HepG2 (cell line): ENCODE data around the gene RUVBL2. TPM values are rescaled to one million over a fixed set of nuclear protein-coding genes. Genes with fewer than 3 reads are reported as not detected.
A peak's percentile ranks its signal among the peaks of the same experiment; 100 is the strongest.

Experiments used
- AGO1 ChIP-seq: fragments of 200-400 bp; formaldehyde crosslinking; IDR thresholded peaks from 2 replicates; pipeline ENCODE4 v1.6.1; 2017; ENCODE audit warnings: mild to moderate bottlenecking, low read depth, low read length, moderate library complexity; ENCODE audit not compliant: poor library complexity, severe bottlenecking
- ARID4A ChIP-seq: sonication (generic); formaldehyde crosslinking; IDR thresholded peaks from 2 replicates; pipeline ENCODE4 v1.5.0; 2020; ENCODE audit warnings: mild to moderate bottlenecking, missing genetic modification reagents, borderline replicate concordance
- HNRNPL ChIP-seq: fragments of 200-400 bp; formaldehyde crosslinking; IDR thresholded peaks from 2 replicates; pipeline ENCODE4 v1.6.1; 2017; ENCODE audit warnings: mild to moderate bottlenecking, low read depth, low read length
- IRX3 ChIP-seq: sonication (generic); formaldehyde crosslinking; IDR thresholded peaks from 2 replicates; pipeline ENCODE4 v1.8.1; 2023; ENCODE audit warnings: mild to moderate bottlenecking, low read depth, missing genetic modification reagents, borderline replicate concordance
- ISX ChIP-seq: sonication (generic); formaldehyde crosslinking; conservative IDR thresholded peaks from 2 replicates; pipeline ENCODE4 v1.5.0; 2020; ENCODE audit warnings: missing genetic modification reagents
- MYC ChIP-seq: sonication (generic); formaldehyde crosslinking; IDR thresholded peaks from 2 replicates; pipeline ENCODE4 v1.9.0; 2021; ENCODE audit warnings: missing genetic modification reagents, borderline replicate concordance
- NCOA2 ChIP-seq: sonication (generic); formaldehyde crosslinking; IDR thresholded peaks from 2 replicates; pipeline ENCODE4 v1.8.0; 2022; ENCODE audit warnings: inconsistent platforms
- NCOR1 ChIP-seq: fragments of 200-600 bp; sonication (generic); IDR thresholded peaks from 2 replicates; pipeline ENCODE4 v1.7.0; 2017; ENCODE audit warnings: antibody characterized with exemption, low read length, borderline replicate concordance
- PHF8 ChIP-seq: sonication (generic); formaldehyde crosslinking; IDR thresholded peaks from 2 replicates; pipeline ENCODE4 v1.5.0; 2020; ENCODE audit warnings: missing genetic modification reagents
- SP1 ChIP-seq, 2 experiments: fragments of 450-650 bp in 1 of 2; sonication (generic) in 1 of 2; formaldehyde crosslinking in 1 of 2; IDR thresholded peaks; 2 replicates each; pipeline versions ENCODE4 v1.4.0 to v1.6.1; 2016 to 2020; ENCODE audit warnings: missing genetic modification reagents in 1 of 2
- SSRP1 ChIP-seq: IDR thresholded peaks from 2 replicates; pipeline ENCODE4 v1.6.1; 2016; ENCODE audit warnings: control low read depth
- TMF1 ChIP-seq: sonication (generic); formaldehyde crosslinking; IDR thresholded peaks from 2 replicates; pipeline ENCODE4 v1.8.1; 2022; ENCODE audit warnings: low read depth, missing genetic modification reagents
- ZNF136 ChIP-seq: sonication (generic); formaldehyde crosslinking; IDR thresholded peaks from 2 replicates; pipeline ENCODE4 v1.8.1; 2022; ENCODE audit warnings: low read depth, mild to moderate bottlenecking, moderate library complexity, missing genetic modification reagents
- ZNF331 ChIP-seq: sonication (generic); formaldehyde crosslinking; IDR thresholded peaks from 2 replicates; pipeline ENCODE4 v1.4.0; 2020; ENCODE audit warnings: missing genetic modification reagents
- ZNF451 ChIP-seq: sonication (generic); formaldehyde crosslinking; IDR thresholded peaks from 2 replicates; pipeline ENCODE4 v1.5.0; 2020; ENCODE audit warnings: mild to moderate bottlenecking, missing genetic modification reagents
- ZNF547 ChIP-seq: sonication (generic); formaldehyde crosslinking; IDR thresholded peaks from 2 replicates; pipeline ENCODE4 v1.5.1; 2020; ENCODE audit warnings: mild to moderate bottlenecking, missing genetic modification reagents
- ZNF747 ChIP-seq: sonication (generic); formaldehyde crosslinking; IDR thresholded peaks from 2 replicates; pipeline ENCODE4 v1.8.1; 2023; ENCODE audit warnings: missing genetic modification reagents, mild to moderate bottlenecking, borderline replicate concordance
- ZNF879 ChIP-seq: sonication (generic); formaldehyde crosslinking; IDR thresholded peaks from 2 replicates; pipeline ENCODE4 v1.8.1; 2023; ENCODE audit warnings: missing genetic modification reagents
- polyA plus RNA-seq, 8 experiments: library from polyadenylated mRNA; depleted of rRNA in 3 of 8; stranded (reverse) in 7 of 8; unstranded in 1 of 8; fragments of >200 nt; fragmentation: Illumina TruSeq in 4 of 8; extraction: Trizol in 4 of 8; gene quantifications; 2 replicates each; pipeline versions ENCODE4 v1.2.1 to v1.2.3, GENCODE V29; 2011 to 2016; ENCODE audit warnings: low read depth in 4 of 8, missing spikeins in 1 of 8, mixed read lengths in 1 of 8; ENCODE audit not compliant: insufficient read depth in 1 of 8
- total RNA-seq, 5 experiments: library from RNA; depleted of rRNA; stranded (reverse); fragments of >200 nt; fragmentation: Illumina TruSeq; extraction: Trizol; gene quantifications; 2 replicates each; pipeline ENCODE4 v1.2.3, GENCODE V29; 2016; ENCODE audit warnings: low read depth in 1 of 5
- TF ChIP-seq, protein P1 (sequence below): sonication (generic); formaldehyde crosslinking; IDR thresholded peaks from 2 replicates; pipeline ENCODE4 v1.4.0; 2020; ENCODE audit warnings: missing genetic modification reagents; ENCODE audit errors: not compliant biosample characterization
- TF ChIP-seq, protein P2 (sequence below): fragments of 450-650 bp; IDR thresholded peaks from 2 replicates; pipeline ENCODE4 v1.6.1; 2017; ENCODE audit warnings: mild to moderate bottlenecking

Gene RUVBL2
- total and polyA plus RNA-seq, 2 of the 13 experiments (the other 11 are each of a cell fraction or from before 2014, with no cell fraction given), result 120 to 122 TPM

- TF ChIP-seq ZNF879 (CRISPR knock-in tag), result no peak
- TF ChIP-seq, protein P1, sequence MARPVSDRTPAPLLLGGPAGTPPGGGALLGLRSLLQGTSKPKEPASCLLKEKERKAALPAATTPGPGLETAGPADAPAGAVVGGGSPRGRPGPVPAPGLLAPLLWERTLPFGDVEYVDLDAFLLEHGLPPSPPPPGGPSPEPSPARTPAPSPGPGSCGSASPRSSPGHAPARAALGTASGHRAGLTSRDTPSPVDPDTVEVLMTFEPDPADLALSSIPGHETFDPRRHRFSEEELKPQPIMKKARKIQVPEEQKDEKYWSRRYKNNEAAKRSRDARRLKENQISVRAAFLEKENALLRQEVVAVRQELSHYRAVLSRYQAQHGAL (CRISPR knock-in tag), result no peak
- peak; percentile 70 for TF ChIP-seq AGO1
- 0 out of 2 replicates have a peak, but pooled peaks have one; percentile 5 for TF ChIP-seq ARID4A (CRISPR knock-in tag)
- no peak for TF ChIP-seq NCOA2 (CRISPR knock-in tag)
- no peak for TF ChIP-seq ISX (CRISPR knock-in tag)
- TF ChIP-seq ZNF451 (CRISPR knock-in tag), result 0 out of 2 replicates have a peak, but pooled peaks have one; percentile 34
- TF ChIP-seq TMF1, result peak; percentile 46
- TF ChIP-seq, protein P2, sequence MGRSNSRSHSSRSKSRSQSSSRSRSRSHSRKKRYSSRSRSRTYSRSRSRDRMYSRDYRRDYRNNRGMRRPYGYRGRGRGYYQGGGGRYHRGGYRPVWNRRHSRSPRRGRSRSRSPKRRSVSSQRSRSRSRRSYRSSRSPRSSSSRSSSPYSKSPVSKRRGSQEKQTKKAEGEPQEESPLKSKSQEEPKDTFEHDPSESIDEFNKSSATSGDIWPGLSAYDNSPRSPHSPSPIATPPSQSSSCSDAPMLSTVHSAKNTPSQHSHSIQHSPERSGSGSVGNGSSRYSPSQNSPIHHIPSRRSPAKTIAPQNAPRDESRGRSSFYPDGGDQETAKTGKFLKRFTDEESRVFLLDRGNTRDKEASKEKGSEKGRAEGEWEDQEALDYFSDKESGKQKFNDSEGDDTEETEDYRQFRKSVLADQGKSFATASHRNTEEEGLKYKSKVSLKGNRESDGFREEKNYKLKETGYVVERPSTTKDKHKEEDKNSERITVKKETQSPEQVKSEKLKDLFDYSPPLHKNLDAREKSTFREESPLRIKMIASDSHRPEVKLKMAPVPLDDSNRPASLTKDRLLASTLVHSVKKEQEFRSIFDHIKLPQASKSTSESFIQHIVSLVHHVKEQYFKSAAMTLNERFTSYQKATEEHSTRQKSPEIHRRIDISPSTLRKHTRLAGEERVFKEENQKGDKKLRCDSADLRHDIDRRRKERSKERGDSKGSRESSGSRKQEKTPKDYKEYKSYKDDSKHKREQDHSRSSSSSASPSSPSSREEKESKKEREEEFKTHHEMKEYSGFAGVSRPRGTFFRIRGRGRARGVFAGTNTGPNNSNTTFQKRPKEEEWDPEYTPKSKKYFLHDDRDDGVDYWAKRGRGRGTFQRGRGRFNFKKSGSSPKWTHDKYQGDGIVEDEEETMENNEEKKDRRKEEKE, result no peak
- no peak; the same call in 1 of the 2 replicates for TF ChIP-seq PHF8 (CRISPR knock-in tag)
- peak; percentile 55; the same call in 1 of the 2 replicates for TF ChIP-seq MYC (CRISPR knock-in tag)
- no peak for TF ChIP-seq NCOR1
- peak; percentile 29; the same call in 1 of the 2 replicates for TF ChIP-seq IRX3 (CRISPR knock-in tag)
- peak; percentile 89 for TF ChIP-seq HNRNPL
- TF ChIP-seq ZNF547, result peak; percentile 75; the same call in 1 of the 2 replicates
- TF ChIP-seq ZNF136 (CRISPR knock-in tag), result no peak
- peak; percentile 6; the same call in 1 of the 2 replicates for TF ChIP-seq SSRP1 (CRISPR knock-in tag)
- TF ChIP-seq SP1 (IDR thresholded peaks at IDR 0.05), result no peak
- TF ChIP-seq SP1 (CRISPR knock-in tag; IDR thresholded peaks at IDR 0.05), result no peak
- 0 out of 2 replicates have a peak, but pooled peaks have one; percentile 8 for TF ChIP-seq ZNF747 (CRISPR knock-in tag)
- TF ChIP-seq ZNF331, result no peak
Observed at GRCh38 chr19:48965806-48966540, 27.7 kb upstream of the RUVBL2 start (continued).
